PFSK-1 (cell line): ENCODE data around the gene MGAT5.

Source experiments
- FOXP2 ChIP-seq: optimal IDR thresholded peaks from 2 replicates; pipeline ENCODE3; 2011; ENCODE audit warnings: borderline replicate concordance, control low read depth, inconsistent platforms; ENCODE audit not compliant: insufficient read depth; ENCODE audit errors: extremely low read length, extremely low read depth
- POLR2AphosphoS5 ChIP-seq: IDR thresholded peaks from 2 replicates; pipeline ENCODE4 v1.6.1; 2012; ENCODE audit warnings: low read depth, mild to moderate bottlenecking, control low read depth, low read length, moderate library complexity
- SIN3A ChIP-seq: IDR thresholded peaks from 2 replicates; pipeline ENCODE4 v1.6.1; 2012; ENCODE audit warnings: mild to moderate bottlenecking, low read length, moderate library complexity, borderline replicate concordance; ENCODE audit not compliant: insufficient read depth
- TAF1 ChIP-seq: IDR thresholded peaks from 2 replicates; pipeline ENCODE4 v1.6.1; 2012; ENCODE audit warnings: low read length, control low read depth, borderline replicate concordance; ENCODE audit not compliant: insufficient read depth
- TF ChIP-seq, protein P1 (sequence below), 2 experiments: IDR thresholded peaks; 2 replicates each; pipeline versions ENCODE4 v1.6.1 to v1.8.0; 2011 to 2012; ENCODE audit warnings: low read depth in 2 of 2, low read length in 2 of 2, control low read depth in 1 of 2, inconsistent platforms in 1 of 2, mild to moderate bottlenecking in 1 of 2, moderate library complexity in 1 of 2; ENCODE audit not compliant: insufficient read depth in 1 of 2

Gene MGAT5

DNA sequence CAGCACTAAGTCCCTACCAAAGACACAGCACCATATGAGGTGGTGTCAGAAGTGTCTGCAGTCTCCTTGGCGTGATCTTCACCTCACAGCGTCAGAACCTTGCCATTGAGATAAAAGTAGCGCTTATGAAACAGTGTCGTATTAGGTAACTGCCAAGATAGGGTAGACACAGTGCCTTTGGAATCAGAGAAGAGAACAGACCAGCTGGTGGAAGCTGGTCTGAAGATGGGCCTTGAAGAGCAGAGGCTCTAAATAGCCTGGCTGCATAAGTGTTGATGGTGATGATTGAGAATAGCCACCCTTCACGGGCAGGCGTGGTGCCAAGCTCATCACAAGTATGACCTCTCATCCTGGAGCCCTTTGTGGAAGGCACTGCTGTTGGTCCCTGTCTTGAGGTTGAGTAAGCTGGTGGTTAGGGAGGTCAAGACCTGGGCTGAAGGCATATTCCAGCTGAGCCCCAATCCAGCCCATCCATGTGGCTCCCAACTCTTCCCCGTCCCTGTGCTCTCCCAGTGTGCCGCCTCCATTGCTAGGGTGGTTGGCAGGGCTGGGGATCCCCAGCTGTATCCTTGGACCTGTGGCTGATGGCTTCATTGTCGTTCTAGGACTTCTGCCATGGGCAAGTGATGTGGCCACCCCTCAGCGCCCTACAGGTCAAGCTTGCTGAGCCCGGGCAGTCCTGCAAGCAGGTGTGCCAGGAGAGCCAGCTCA, 187.4 kb downstream of the MGAT5 start:
- TF ChIP-seq, protein P1, sequence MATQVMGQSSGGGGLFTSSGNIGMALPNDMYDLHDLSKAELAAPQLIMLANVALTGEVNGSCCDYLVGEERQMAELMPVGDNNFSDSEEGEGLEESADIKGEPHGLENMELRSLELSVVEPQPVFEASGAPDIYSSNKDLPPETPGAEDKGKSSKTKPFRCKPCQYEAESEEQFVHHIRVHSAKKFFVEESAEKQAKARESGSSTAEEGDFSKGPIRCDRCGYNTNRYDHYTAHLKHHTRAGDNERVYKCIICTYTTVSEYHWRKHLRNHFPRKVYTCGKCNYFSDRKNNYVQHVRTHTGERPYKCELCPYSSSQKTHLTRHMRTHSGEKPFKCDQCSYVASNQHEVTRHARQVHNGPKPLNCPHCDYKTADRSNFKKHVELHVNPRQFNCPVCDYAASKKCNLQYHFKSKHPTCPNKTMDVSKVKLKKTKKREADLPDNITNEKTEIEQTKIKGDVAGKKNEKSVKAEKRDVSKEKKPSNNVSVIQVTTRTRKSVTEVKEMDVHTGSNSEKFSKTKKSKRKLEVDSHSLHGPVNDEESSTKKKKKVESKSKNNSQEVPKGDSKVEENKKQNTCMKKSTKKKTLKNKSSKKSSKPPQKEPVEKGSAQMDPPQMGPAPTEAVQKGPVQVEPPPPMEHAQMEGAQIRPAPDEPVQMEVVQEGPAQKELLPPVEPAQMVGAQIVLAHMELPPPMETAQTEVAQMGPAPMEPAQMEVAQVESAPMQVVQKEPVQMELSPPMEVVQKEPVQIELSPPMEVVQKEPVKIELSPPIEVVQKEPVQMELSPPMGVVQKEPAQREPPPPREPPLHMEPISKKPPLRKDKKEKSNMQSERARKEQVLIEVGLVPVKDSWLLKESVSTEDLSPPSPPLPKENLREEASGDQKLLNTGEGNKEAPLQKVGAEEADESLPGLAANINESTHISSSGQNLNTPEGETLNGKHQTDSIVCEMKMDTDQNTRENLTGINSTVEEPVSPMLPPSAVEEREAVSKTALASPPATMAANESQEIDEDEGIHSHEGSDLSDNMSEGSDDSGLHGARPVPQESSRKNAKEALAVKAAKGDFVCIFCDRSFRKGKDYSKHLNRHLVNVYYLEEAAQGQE (IDR thresholded peaks at IDR 0.05; ENCODE audit: insufficient read depth in 1 of 2, low read depth in 2 of 2, low read length in 2 of 2), result no peak
- no peak for TF ChIP-seq FOXP2
- no peak for TF ChIP-seq SIN3A
- TF ChIP-seq POLR2AphosphoS5, result no peak
- no peak for TF ChIP-seq TAF1

DNA sequence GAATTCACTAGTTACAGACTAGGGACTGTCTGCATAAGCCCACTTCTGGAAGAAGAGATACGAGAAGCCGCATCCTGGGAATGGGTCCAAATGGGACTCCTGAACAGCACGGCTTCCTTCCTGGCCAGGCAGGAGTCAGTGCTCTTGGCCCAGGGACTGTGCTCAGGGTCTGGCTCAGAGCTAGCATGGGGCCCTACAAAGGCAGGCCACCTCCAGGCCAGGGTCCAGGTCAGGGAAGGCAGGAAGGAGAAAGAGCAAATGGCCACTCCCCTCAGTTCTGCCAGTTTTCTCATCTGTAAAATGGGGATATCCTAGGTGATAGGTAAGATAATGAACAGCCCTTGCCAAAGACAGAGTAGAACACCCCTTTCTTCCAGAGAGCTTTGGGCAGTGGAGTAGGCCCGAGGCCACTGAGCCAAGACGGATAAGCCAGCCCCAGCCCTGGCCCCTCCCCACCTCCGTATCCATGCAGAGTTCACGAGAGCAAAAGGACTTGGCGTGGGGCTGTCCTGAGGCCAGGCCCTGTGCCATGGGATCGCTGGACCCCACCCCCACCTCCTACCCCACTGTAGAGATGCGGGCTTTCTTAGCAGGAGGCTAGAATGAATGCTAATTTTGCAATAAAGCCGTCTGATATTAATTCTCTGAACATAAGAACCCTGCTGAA, 190.1 kb downstream of the MGAT5 start:
- no peak for TF ChIP-seq TAF1
- no peak for TF ChIP-seq FOXP2
- no peak for TF ChIP-seq POLR2AphosphoS5
- TF ChIP-seq SIN3A, result no peak

DNA sequence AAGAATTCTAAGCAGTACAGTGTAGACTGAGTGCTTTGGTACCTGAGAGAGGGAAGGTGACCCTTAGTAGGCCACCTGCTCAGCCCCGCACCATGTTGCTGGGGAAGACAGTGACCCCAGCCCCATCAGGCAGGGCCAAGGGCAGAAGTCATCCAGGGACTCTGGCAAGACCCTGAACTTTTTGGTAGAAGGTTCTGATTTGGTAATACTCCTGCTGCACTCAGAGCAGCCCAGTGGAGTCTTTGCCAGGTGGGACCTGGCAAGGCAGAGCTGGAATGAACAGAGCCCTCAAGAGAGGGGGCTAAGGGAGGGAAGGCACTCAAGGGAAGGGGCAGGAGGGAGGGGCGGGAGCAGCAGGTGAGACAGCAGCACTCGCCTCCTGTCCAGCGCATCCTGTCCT, 191.2 kb downstream of the MGAT5 start:
- TF ChIP-seq FOXP2 (no peak), POLR2AphosphoS5 (no peak), TAF1 (no peak), SIN3A (no peak)
- TF ChIP-seq, protein P1 (IDR thresholded peaks at IDR 0.05; ENCODE audit: insufficient read depth in 1 of 2, low read depth in 2 of 2, low read length in 2 of 2), result no peak

DNA sequence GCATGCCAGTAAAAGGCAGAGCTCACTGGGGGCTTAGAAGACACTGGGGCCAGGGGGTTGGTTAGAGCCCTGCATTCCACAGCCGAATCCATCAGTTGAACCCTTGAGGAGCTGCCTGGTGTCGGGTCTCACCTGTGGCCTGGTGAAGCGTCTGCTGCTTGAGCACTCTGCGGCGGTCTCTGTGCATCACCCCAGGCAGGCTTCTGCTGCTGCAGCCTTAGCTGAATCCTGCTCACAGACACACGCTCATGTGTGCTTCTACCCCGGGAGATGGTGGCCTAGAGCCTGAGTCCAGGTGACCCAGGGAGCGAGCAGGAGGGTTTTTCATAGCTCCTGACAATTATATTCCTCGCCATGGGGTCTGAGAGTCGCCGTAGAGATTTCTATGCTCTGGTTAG, 192.1 kb downstream of the MGAT5 start:
- TF ChIP-seq FOXP2 (no peak), TAF1 (no peak), POLR2AphosphoS5 (no peak), SIN3A (no peak)
- TF ChIP-seq, protein P1 (IDR thresholded peaks at IDR 0.05; ENCODE audit: insufficient read depth in 1 of 2, low read depth in 2 of 2, low read length in 2 of 2), result no peak

DNA sequence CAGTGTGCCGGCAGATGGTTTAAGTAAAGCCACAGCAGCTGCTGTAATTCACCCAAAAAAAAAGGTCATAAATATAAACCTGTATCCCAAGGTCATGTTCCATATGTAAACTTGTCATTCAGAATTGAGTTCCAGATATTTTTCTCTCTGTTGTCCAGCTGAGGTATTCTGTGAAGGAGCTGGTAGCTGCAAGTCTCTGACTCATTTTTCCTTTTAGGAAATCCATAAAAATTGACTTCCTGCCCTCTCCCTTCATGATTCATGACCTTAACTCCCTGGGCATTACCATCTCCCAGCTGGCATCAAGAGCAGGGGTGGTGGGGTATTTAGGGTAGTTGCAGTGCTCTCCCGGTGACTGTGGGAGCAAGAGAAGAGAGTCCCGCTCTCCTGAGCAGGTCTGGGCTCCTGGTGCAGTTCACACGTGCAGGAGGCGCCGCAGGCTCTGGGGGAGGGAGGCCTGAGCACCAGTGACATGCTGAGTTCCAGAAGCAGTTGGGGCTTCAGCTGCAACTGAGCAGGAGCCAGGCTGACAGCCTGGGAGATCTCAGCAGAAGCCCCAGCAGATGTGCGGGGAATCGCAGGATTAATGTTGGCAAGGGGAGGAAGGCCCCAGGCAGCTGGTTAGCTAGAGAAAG, 192.6 kb downstream of the MGAT5 start:
- no peak for TF ChIP-seq TAF1

DNA sequence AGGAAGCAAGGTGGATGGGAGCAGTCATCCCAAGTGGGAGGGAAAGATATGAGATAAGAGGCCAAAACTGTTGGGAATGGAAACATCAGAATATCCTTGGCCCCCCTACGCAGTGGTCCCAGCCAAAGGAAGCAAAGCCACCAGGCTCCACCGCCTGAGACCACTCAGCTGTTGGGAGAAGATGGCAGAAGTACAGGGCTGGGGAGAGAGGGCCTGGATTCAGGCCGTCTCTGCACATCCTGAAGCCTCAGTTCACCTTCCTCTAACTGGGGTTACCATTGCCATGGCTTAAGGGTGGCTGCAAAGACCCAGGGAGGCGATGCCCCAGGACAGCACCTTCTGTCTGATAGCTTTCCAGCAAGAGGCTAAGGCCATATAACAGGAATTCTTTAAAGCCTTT, 193.8 kb downstream of the MGAT5 start:
- no peak for TF ChIP-seq FOXP2
- TF ChIP-seq POLR2AphosphoS5, result no peak
- TF ChIP-seq, protein P1 (IDR thresholded peaks at IDR 0.05; ENCODE audit: insufficient read depth in 1 of 2, low read depth in 2 of 2, low read length in 2 of 2), result no peak
- TF ChIP-seq SIN3A, result no peak
- no peak for TF ChIP-seq TAF1
